ENCODE data around the gene HOXC5.

The HOXC5 gene

DNA sequence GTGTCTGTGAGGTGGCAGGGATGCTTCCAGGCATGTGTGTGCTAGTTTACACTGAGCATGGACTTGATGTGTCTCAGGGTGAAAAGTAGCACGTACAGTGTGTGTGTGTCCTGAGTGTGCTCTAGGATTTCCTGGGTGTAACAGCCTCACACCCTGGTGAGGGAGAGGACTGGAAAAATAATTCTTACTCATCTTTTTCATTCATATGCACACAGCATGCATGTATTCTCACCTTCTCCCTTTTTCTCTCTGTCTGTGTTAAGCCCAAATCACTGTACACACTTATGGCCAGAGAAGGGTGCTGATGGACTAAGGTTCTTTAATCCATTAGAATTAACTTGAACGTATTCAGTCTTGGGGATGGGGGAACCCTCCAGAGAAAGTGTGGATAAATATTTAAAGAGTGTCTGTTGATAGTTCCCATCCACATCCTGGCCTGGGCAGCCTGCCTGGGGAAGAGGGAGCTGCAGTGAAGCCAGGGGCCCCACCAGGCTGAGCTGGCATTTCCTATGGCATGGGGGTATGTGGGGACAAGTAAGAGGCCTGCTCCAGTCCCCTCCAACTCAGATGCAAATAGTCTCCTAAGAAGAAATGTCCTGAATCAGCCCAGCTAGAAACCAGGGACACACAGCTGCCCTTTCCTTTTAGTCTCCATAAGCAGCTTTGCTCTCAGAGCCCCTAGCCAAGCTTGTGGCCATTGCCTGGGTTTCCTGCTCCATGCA lies 25.2 kb upstream of the HOXC5 start:
- H3K36me3 ChIP-seq (ENCODE audit: insufficient read depth, low read length) = no peaks in the 10 kb centered on the region
- H2AFZ ChIP-seq (ENCODE audit: low read depth, low read length) = no peak overlapping the region
- peaks cover 90% of the 10 kb centered on the region for H3K27me3 ChIP-seq (ENCODE audit: insufficient read depth, low read length)
- H3K9me3 ChIP-seq (ENCODE audit: low read length) = no peaks in the 10 kb centered on the region
- H3K4me3 ChIP-seq (ENCODE audit: low read length) = no peak overlapping the region
- H3K4me1 ChIP-seq (ENCODE audit: insufficient read depth, low read length) = peaks cover 3% of the 10 kb centered on the region

- no peak overlapping the region for H3K4me3 ChIP-seq (ENCODE audit: low read length)
- peaks cover 90% of the 10 kb centered on the region for H3K27me3 ChIP-seq (ENCODE audit: insufficient read depth, low read length)
Measured at GRCh38 chr12:54008260-54008552, 24.6 kb upstream of the HOXC5 start.

GRCh38 chr12:54009171-54010052 lies 23.4 kb upstream of the HOXC5 start:
- Histone ChIP-seq H2AFZ (ENCODE audit: low read depth, low read length) (no peak overlapping the region), H3K4me3 (ENCODE audit: low read length) (no peak overlapping the region), H3K27me3 (ENCODE audit: insufficient read depth, low read length) (peaks cover 91% of the 10 kb centered on the region), H3K36me3 (ENCODE audit: insufficient read depth, low read length) (no peaks in the 10 kb centered on the region), H3K4me1 (ENCODE audit: insufficient read depth, low read length) (peaks cover 3% of the 10 kb centered on the region), H3K9me3 (ENCODE audit: low read length) (peaks cover 4% of the 10 kb centered on the region)

More at GRCh38 chr12:54008260-54008552, 24.6 kb upstream of the HOXC5 start:
- Histone ChIP-seq H2AFZ (ENCODE audit: low read depth, low read length) (no peak overlapping the region), H3K36me3 (ENCODE audit: insufficient read depth, low read length) (no peaks in the 10 kb centered on the region), H3K4me1 (ENCODE audit: insufficient read depth, low read length) (peaks cover 3% of the 10 kb centered on the region), H3K9me3 (ENCODE audit: low read length) (peaks cover 3% of the 10 kb centered on the region)

DNA sequence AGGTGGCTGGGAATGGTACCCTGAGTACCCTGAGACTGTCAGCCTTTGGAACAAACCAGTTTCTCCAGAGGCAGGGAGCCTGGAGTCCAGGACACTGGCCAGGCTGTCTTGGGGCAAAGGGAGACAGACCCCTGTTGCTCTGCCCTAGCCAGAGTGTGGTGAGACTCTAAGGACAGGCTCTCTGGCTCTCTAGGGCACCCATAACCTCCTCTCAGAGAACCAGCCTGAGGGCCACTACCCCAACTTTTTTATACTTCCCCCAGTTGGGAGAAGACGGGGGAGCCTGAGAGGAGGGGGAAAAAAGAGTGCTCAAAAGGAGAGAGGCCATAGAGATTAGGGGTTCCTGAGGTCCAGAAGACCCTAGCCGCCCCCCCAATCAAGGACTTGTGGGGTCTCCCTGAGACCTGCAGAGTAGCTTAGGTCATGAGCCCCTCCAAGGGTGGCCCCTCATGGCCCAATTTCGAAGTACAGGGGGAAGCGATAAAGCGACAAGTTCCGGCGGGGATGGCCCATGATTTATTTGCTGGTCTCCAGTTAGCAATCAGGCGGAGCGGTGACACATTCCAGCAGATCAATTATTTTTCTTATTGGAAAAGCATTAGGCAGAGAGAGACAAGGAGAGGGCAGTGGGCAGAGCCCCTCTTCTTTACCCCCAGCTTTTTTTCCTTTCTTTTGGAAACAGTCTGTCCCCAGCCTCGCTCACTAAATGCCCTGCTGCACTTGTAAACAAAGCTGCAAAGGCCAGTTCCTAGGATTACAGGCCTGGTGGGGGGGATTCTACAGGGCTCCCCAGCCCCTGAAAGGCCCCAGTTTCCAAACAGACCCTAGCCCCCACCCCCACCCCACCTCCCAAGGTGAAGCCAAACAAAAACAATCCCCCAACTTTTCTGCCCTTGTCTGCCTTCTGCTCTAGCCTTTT lies 22.5 kb upstream of the HOXC5 start:
- Histone ChIP-seq H3K36me3 (ENCODE audit: insufficient read depth, low read length) (no peaks in the 10 kb centered on the region), H2AFZ (ENCODE audit: low read depth, low read length) (no peak overlapping the region), H3K27me3 (ENCODE audit: insufficient read depth, low read length) (peaks cover 91% of the 10 kb centered on the region), H3K4me3 (ENCODE audit: low read length) (no peak overlapping the region), H3K4me1 (ENCODE audit: insufficient read depth, low read length) (peaks cover 3% of the 10 kb centered on the region), H3K9me3 (ENCODE audit: low read length) (peaks cover 4% of the 10 kb centered on the region)

- Histone ChIP-seq H3K4me3 (ENCODE audit: low read length) (no peak overlapping the region), H2AFZ (ENCODE audit: low read depth, low read length) (no peak overlapping the region), H3K27me3 (ENCODE audit: insufficient read depth, low read length) (peaks cover 92% of the 10 kb centered on the region), H3K9me3 (ENCODE audit: low read length) (peaks cover 4% of the 10 kb centered on the region), H3K36me3 (ENCODE audit: insufficient read depth, low read length) (no peaks in the 10 kb centered on the region), H3K4me1 (ENCODE audit: insufficient read depth, low read length) (peaks cover 3% of the 10 kb centered on the region)
Measured at GRCh38 chr12:54010972-54011664, 21.7 kb upstream of the HOXC5 start.

- Histone ChIP-seq H3K4me1 (ENCODE audit: insufficient read depth, low read length) (no peaks in the 10 kb centered on the region), H2AFZ (ENCODE audit: low read depth, low read length) (no peak overlapping the region), H3K27me3 (ENCODE audit: insufficient read depth, low read length) (peaks cover 91% of the 10 kb centered on the region), H3K9me3 (ENCODE audit: low read length) (peaks cover 4% of the 10 kb centered on the region), H3K4me3 (ENCODE audit: low read length) (no peak overlapping the region), H3K36me3 (ENCODE audit: insufficient read depth, low read length) (no peaks in the 10 kb centered on the region)
Measured at GRCh38 chr12:54011665-54012532, 21.0 kb upstream of the HOXC5 start.

GRCh38 chr12:54012631-54013409 lies 20.0 kb upstream of the HOXC5 start:
- H2AFZ ChIP-seq (ENCODE audit: low read depth, low read length) = no peak overlapping the region
- H3K4me3 ChIP-seq (ENCODE audit: low read length) = no peak overlapping the region
- no peaks in the 10 kb centered on the region for H3K36me3 ChIP-seq (ENCODE audit: insufficient read depth, low read length)
- H3K4me1 ChIP-seq (ENCODE audit: insufficient read depth, low read length) = peaks cover 5% of the 10 kb centered on the region
- peaks cover 4% of the 10 kb centered on the region for H3K9me3 ChIP-seq (ENCODE audit: low read length)
- peaks cover 89% of the 10 kb centered on the region for H3K27me3 ChIP-seq (ENCODE audit: insufficient read depth, low read length)

DNA sequence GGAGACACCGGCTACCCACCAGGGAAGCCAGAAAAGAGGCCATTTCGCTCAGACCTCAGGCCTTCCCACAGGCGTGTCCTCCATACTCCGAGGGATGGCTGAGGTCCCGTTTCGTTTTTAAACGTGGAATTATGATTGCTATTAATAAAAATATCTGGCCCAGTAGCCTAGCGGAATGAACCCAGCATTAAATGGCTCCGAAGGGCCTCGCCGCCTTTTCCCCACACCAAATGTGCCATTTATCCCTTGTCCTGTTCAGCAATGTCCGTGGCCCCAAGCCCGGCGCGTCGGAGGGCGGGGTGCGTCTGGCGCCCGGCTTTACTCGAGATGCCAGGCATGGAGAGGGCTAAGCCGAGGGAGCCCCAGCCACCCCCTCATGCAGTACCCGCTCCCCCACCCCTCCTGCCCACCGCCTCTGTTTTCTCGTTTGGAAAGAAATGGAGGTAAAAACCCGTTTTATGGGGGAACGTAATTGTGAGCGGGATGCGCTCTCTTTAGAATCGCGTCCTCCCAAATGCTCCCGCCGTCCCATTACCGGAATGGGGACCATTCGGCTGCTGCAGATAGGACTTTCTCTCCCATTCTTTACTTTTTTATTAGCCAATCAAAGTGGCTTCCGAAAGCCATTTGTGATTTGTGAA lies 18.4 kb upstream of the HOXC5 start:
- Histone ChIP-seq H2AFZ (ENCODE audit: low read depth, low read length) (no peak overlapping the region), H3K27me3 (ENCODE audit: insufficient read depth, low read length) (peaks cover 92% of the 10 kb centered on the region), H3K4me1 (ENCODE audit: insufficient read depth, low read length) (peaks cover 10% of the 10 kb centered on the region), H3K4me3 (ENCODE audit: low read length) (no peak overlapping the region), H3K9me3 (ENCODE audit: low read length) (peaks cover 4% of the 10 kb centered on the region), H3K36me3 (ENCODE audit: insufficient read depth, low read length) (no peaks in the 10 kb centered on the region)

DNA sequence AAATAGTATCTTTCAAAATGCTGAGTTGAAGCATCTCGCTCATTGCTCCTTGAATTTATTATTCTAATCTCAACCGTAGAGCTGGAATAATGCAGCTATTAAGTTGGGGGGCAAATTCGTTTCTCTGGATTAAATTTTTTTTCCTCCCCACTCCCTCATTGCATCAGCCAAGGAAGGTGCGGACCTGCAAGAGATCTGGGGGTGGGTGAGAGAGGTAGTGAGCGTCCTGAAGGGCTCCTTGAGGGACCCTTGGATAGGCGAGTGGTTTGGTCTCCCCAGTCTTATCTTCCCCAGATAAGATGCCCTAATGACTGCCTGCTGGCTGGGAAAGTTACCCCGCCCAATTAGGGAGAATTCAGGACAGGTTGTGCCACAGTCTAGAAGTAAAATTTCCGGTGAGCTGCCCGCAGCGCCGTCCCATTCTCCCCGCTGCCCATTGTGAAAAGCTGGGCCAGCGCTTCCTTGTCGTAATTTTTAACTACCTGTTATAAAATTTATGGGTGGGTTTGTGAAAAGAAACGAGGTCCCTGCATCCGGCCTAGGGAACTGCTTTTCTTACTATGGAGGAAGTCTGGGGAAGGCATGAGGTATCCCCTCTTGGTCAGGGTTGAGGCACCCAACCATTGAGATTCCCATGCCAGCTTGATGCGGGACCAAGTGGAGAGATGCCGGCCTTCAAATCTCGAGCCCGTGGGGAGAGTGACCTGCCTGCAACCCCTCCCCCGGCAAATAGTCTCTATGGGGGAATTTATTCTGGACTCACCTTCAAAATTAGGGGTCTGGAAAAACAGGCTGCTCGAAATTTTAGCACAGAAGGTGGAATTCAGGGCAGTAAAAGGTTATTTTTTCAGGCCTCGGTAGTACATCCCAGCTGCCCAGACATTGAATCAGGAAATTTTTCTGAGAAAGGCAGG lies 17.6 kb upstream of the HOXC5 start:
- H3K4me3 ChIP-seq (ENCODE audit: low read length) = no peak overlapping the region
- H3K4me1 ChIP-seq (ENCODE audit: insufficient read depth, low read length) = peaks cover 10% of the 10 kb centered on the region
- H3K27me3 ChIP-seq (ENCODE audit: insufficient read depth, low read length) = peaks cover 92% of the 10 kb centered on the region
- H2AFZ ChIP-seq (ENCODE audit: low read depth, low read length) = no peak overlapping the region
- no peaks in the 10 kb centered on the region for H3K36me3 ChIP-seq (ENCODE audit: insufficient read depth, low read length)
- H3K9me3 ChIP-seq (ENCODE audit: low read length) = peaks cover 4% of the 10 kb centered on the region

DNA sequence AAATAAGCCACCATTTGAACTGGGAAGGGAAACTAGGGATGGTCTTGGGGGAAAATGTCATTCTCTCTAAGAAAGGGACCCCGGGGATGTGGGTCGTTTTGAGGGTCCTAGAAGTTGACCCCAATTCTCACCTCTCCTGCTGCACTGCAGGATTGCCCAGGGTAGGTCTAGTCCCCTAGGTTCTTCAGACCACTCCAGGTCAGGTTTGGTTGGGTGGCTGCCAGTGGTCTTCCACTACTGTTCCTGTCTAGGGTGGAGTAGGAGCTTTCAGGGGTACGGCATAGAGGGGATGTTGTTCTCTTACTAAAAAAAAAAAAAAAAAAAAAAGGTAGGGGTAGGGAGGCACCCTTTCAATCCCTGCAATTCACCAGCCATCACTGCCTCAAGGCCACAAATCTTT lies 16.8 kb upstream of the HOXC5 start:
- Histone ChIP-seq H3K36me3 (ENCODE audit: insufficient read depth, low read length) (no peaks in the 10 kb centered on the region), H2AFZ (ENCODE audit: low read depth, low read length) (no peak overlapping the region), H3K27me3 (ENCODE audit: insufficient read depth, low read length) (peaks cover 92% of the 10 kb centered on the region), H3K9me3 (ENCODE audit: low read length) (peaks cover 4% of the 10 kb centered on the region), H3K4me3 (ENCODE audit: low read length) (no peak overlapping the region), H3K4me1 (ENCODE audit: insufficient read depth, low read length) (peaks cover 10% of the 10 kb centered on the region)
